ENCODE measurements around the gene KCTD10.

DNA sequence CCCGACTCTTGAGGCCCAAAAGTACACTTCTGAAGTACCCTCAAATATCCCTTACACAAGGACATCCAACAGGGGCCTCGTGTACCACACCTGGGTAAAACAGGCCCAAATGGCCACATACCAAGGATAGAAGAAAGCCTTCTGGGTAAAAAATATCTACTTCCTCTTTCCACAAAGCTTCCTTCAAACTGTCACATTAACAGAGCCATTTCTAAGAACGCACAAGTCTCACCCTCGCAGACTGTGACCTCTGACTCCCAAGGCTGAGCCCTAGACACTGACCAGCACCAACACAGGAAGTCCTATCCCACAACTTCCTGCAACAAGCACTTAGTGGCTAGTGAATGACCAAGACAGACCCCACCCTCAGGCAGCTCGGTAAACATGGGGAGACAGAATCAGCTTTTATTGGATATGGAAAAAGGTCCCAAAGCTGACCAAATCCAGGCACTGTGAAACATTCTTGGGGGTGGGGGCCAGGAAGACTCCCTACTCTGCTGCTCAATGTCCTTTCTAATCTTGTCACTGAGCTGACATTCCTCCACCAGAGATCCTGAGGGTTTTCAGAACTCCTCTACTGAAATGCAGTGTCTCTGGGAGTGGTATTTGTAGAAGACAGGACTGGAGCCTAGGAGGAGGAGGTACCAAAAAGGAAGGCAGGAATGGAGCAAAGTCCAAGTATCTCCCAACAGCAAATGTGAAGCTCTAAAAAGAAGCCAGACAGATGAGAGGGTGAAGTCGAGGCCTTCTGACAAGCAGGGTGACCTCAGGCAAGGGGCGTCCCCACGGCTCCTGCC, 15.9 kb downstream of the KCTD10 start:
- TF ChIP-seq, protein P1, sequence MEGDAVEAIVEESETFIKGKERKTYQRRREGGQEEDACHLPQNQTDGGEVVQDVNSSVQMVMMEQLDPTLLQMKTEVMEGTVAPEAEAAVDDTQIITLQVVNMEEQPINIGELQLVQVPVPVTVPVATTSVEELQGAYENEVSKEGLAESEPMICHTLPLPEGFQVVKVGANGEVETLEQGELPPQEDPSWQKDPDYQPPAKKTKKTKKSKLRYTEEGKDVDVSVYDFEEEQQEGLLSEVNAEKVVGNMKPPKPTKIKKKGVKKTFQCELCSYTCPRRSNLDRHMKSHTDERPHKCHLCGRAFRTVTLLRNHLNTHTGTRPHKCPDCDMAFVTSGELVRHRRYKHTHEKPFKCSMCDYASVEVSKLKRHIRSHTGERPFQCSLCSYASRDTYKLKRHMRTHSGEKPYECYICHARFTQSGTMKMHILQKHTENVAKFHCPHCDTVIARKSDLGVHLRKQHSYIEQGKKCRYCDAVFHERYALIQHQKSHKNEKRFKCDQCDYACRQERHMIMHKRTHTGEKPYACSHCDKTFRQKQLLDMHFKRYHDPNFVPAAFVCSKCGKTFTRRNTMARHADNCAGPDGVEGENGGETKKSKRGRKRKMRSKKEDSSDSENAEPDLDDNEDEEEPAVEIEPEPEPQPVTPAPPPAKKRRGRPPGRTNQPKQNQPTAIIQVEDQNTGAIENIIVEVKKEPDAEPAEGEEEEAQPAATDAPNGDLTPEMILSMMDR (conservative IDR thresholded peaks at IDR 0.05; ENCODE audit: low read length) = no peak
- TF ChIP-seq EZH2phosphoT487 (IDR thresholded peaks at IDR 0.05; ENCODE audit: borderline replicate concordance) = no peak
